Body of pancreas (tissue), 4 donors: ENCODE data around the gene ITGA8.

Source experiments
- POLR2A ChIP-seq, 3 donors: fragments of 450-650 bp; IDR thresholded peaks; one replicate each; pipeline ENCODE4 v1.6.1; 2016; ENCODE audit warnings: antibody characterized with exemption in 3 of 3, mild to moderate bottlenecking in 2 of 3
- TF ChIP-seq, protein P1 (sequence below), 7 experiments: fragments of 450-650 bp in 4 of 7; fragments of 200-600 bp in 3 of 7; sonication (generic) in 3 of 7; IDR thresholded peaks; one replicate each; pipeline ENCODE4 v1.5.1; 2016 to 2019; ENCODE audit warnings: antibody characterized with exemption in 7 of 7

DNA sequence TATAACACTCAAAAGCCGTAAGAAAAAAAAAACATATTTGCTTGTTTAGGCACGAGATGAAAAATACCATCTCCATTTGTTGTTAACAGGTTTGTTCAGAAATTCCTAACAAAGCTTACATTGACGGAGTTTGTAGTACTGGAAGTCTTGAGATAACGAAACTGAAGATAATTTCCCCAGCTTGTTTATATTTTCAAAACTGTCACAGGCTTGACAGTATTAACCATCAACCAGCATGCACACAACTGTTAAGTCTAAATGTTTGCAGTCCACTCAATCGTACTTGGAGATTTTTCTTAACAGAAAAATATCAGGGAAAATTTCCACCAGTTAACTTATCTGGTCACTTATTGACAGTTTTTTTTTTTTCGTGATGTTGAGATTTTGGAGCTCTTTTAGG, 68.5 kb downstream of the ITGA8 start:
- no peak for TF ChIP-seq POLR2A (IDR thresholded peaks at IDR 0.05)
- TF ChIP-seq, protein P1, sequence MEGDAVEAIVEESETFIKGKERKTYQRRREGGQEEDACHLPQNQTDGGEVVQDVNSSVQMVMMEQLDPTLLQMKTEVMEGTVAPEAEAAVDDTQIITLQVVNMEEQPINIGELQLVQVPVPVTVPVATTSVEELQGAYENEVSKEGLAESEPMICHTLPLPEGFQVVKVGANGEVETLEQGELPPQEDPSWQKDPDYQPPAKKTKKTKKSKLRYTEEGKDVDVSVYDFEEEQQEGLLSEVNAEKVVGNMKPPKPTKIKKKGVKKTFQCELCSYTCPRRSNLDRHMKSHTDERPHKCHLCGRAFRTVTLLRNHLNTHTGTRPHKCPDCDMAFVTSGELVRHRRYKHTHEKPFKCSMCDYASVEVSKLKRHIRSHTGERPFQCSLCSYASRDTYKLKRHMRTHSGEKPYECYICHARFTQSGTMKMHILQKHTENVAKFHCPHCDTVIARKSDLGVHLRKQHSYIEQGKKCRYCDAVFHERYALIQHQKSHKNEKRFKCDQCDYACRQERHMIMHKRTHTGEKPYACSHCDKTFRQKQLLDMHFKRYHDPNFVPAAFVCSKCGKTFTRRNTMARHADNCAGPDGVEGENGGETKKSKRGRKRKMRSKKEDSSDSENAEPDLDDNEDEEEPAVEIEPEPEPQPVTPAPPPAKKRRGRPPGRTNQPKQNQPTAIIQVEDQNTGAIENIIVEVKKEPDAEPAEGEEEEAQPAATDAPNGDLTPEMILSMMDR (IDR thresholded peaks at IDR 0.05): no peak
